GM18502 (cell line): ENCODE data around the gene GJB1.
A peak's percentile ranks its signal among the peaks of the same experiment; 100 is the strongest.
"Not testable (repeated sequence)": the region's sequence is repeated elsewhere in the genome, so short reads cannot be mapped to it uniquely, and the experiment has no call there.

Experiments used
- ATAC-seq: cut with Tn5 transposase; IDR thresholded peaks from one replicate; pipeline ENCODE4 v1.9.1; 2021; ENCODE audit warnings: mild to moderate bottlenecking; ENCODE audit not compliant: unreplicated experiment, poor library complexity

GJB1 gene

GRCh38 chrX:71222929-71223328 lies at the start of gene GJB1:
Gene GJB1, plus strand, starts transcription at chrX:71223224. Its CDS starts 484 bp downstream, at chrX:71223708.
- ATAC-seq: no peak

- ATAC-seq: no peak
These were observed 49.6 kb upstream of the GJB1 start for GRCh38 chrX:71173440-71173839.

- no peak for ATAC-seq
These were observed 48.2 kb upstream of the GJB1 start for GRCh38 chrX:71174795-71175194.

GRCh38 chrX:71175531-71175930 lies 47.5 kb upstream of the GJB1 start:
- ATAC-seq: no peak

- ATAC-seq: no peak
These were observed 45.7 kb upstream of the GJB1 start for GRCh38 chrX:71177327-71177726.

- no peak for ATAC-seq
These were observed 44.1 kb upstream of the GJB1 start for GRCh38 chrX:71178908-71179307.

DNA sequence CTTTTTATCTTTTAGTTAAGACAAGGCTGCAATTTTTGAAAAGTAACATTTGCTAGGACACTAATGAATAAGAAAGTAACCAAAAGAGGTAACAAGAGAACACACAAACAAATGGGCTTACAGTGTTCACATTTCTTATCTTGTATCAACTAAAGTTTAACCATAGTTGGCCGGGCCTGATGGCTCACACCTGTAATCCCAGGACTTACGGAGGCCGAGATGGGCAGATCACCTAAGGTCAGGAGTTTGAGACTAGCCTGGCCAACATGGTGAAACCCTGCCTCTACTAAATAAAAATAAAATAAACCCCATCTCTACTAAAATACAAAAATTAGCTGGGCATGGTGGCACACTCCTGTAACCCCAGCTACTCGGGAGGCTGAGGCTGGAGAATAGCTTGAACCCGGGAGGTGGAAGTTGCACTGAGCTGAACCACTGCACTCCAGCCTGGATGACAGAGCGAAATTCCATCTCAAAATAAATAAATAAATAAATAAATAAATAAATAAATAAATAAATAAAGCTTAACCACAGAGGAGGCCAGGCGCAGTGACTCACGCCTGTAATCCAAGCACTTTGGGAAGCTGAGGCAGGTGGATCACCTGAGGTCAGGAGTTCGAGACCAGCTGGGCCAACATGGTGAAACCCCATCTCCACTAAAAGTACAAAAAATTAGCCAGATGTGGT lies 42.3 kb upstream of the GJB1 start:
- ATAC-seq: not testable (repeated sequence)

DNA sequence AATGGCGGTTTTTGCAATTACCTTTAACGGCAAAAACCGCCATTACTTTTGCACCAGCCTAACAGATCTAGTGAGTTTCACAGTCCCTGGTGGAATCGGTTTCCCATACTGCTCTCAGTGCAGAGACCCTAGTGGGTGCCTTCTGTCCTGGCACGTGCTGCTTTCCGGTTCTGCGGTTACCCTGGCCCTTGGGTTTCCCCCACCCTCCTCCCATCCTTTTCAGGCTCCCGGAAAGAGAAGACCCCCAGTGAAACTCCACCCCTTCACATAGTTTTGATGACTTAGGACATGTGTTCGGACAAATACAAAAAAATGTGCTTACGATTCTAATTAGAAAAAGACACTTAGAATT lies 41.5 kb upstream of the GJB1 start:
- peak; percentile 52 for ATAC-seq

DNA sequence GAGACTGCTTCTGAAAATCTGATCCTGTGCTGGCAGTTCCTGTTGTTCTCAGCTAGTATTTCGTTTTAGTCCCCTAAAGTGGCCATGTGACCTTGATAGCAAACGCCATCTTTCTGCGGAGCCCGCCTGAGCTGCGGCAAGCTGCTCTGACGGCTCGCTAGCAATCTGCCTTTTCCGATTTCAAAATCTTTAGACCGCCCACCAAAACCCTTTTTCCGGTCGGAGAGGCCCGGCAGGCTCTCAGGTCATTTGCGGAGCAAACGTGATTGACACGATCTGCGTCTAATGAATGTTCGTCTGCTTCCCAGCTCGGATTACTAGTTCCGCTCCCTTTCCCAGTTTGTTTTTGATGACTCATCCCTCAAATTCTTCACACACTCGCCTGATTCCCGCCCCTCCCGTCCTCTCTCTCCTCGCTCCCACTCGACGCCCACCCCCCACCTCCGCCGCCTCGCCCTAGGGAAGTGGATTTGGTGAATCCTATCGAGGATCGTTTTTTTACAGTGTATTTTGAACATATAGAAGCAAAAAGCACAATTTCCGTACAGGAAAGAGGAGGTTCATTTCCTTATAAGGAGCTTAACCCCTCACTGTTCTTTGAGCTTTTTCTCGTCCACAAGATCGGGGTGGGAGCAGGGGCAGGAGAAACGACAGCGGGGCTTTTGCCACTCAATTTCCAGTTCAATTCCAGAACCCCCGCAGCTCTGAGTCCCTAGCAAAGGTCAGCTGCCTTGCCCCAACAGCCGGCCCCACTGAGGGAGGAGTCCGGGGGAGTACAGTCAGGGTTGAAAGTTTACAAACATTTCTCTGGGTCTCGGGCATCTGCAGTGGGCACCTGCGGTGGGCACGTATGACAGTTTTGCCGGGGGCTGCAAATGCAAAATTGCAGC lies 40.9 kb upstream of the GJB1 start:
- ATAC-seq: peak; percentile 88

DNA sequence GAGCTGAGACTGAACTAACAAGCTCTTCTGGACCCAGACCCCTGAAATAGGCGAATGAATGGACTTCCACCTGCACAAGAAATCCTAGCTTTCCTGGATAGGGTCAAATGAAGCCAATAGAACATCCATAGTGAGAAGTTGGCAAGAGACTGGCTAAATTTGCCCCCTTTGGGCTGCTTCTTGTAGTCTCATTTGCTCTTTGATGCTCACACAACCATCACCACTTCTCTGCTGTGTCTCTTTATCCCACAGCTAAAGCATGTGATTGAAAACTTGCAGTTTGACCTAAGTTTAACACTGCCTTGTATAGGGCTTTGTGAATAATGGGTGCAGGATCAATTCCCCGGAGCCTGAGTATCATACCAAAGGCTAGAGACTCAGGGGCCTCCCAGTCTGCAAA lies 40.2 kb upstream of the GJB1 start:
- ATAC-seq: no peak

DNA sequence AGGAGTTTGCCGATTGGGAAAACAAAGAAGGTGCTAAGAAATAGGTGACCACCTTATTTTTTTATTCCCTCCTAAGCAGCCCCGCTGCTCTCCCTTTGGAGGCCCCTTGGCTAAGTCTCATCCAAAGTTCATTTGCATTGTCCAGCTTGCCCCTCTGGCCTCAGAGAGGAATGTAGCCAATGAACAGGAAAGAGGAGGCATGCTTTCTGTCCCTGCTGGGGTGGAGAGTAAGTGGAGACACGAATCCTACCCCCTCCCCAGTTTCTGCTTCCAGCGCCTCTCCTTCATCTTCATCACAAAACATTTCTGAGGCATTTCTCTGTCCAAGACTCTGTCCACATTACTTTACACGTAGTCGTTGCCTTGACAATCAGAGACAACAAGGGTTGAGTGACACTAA lies 39.7 kb upstream of the GJB1 start:
- ATAC-seq: no peak

DNA sequence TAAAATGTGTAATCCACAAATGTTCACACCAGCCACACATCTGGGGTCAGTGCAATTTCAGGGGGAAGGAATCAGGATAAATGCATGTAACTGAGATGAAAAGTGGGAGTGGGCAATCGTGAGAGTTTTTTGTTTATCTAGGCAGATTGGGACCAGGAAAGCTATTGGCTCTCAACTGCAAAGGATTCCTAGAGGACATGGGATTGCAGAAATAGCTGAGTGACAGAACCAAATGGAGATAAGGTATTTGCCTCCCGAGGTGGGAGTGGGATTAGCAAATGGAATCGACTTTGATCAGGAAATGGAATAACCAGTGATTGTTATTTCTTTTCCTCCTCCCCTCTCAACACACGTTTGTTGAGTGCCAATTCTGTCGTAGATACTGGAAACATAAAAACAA lies 38.9 kb upstream of the GJB1 start:
- ATAC-seq: no peak

DNA sequence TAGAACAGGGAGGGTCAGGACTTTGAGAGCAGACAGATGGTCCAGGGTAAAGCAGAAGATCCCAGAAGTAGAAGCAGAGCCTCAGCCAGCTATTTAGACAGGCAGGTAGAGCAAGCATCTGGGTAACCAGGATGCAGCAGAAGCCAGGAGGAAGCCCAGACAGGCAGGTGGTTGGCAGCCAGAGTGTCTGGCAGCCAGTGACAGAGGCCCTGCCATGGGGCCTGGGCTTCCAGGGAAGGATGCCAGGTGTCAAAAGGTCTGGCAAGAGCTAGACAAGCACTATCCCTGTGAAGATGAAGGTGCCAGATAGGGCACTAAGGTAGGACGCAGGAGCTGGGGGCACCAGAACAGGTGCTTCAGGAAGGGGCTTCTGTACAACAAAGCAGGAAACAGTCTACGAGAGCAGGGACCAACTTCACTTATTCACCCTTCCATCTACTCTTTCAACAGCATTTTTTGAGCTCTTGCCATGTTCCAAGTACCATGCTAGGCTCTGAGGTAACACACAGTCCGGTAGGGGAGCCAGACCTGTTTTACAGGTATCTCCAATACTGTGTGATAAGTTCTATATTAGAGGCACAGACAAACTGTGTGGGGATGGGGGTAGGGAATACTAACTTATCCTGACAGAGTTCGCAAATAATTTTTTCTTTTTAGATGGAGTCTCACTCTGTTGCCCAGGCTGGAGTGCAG lies 38.1 kb upstream of the GJB1 start:
- ATAC-seq: no peak

- no peak for ATAC-seq
These were observed 31.8 kb upstream of the GJB1 start for GRCh38 chrX:71191248-71191647.

DNA sequence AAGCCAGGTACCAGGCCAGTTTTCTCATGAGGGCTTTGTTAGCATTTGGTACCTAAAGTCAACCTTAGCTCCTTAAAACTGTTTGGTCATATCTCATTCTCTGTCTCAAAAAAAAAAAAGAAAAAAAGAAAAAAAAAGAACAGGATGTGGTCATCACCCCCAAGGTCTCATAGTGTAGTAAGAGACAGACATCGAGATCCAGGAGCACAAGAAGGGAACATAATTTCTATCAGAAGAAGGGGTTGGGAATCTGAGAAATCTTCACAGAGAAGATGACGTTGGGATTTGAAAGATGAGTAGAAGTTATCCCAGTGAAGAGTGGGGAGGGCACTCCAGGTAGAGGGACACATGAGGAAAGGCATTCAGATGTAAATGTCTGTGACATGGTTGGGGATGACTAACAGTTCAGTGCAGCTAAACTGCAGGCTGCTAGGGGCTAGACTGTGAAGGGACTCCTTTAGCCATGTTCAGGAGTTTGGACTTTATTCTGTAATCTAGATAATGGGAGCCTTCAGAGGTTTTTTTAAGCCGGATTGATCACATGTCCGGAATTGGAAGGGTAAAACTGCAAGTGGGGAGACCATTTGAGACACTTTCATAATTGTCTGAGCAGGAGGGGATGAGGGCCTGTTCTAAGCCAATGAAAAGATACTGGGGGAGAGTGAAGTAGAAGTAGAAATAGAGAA lies 26.9 kb upstream of the GJB1 start:
- peak; percentile 46 for ATAC-seq

GRCh38 chrX:71198066-71198465 lies 25.0 kb upstream of the GJB1 start:
- peak; percentile 74 for ATAC-seq

DNA sequence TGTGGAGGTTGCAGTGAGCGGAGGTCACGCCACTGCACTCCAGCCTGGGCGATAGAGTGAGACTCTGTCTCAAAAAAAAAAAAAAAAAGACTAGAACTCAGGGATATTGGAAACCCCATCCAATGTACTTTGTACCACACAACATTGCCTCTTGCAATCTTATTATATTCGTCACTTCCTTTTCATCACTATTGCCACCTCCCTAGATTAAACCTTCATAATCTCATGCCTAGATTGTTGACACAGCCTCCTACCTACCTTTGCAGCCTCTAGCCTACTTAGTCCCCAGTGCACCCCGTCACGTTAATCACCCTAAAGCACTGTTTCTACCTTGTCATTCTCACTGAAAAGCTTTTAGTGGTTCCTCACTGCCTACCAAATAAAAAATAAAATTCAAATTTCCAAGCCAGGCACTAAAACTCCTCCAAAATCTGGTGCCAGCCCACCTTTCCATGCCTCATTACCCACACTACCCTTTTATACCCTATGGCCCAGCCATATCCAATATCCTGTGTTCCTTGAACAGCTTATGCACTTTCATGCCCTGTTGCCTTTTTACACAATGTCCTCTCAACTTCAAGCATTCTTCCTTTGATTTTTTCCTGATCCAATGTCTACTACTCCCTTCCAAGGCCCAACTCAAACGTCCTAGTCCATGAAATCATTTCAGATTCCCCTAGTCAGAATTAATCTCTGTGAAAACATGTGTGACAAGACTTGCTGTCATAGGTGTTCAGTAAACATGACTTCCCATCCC lies 23.6 kb upstream of the GJB1 start:
- ATAC-seq: no peak

GRCh38 chrX:71210816-71211215 lies 12.2 kb upstream of the GJB1 start:
- no peak for ATAC-seq

DNA sequence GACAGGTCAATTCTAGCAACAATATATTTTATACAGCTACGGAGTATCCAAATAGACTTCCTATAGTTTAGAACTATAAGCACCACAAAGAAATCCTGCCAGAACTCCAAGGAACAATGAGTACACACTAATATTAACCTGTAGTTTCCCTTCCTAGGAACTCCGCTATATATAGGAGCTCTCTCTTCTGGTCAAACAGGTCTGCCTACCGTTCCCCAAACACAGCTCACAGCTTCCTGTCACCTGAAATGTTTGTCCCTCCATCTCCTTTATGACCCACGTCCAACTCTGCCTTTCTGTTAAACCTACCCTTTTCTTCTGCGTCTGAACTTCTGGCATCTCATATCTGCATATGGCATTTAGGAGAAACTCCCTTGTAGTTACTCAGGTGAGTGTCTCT lies 10.5 kb upstream of the GJB1 start:
- ATAC-seq: no peak

DNA sequence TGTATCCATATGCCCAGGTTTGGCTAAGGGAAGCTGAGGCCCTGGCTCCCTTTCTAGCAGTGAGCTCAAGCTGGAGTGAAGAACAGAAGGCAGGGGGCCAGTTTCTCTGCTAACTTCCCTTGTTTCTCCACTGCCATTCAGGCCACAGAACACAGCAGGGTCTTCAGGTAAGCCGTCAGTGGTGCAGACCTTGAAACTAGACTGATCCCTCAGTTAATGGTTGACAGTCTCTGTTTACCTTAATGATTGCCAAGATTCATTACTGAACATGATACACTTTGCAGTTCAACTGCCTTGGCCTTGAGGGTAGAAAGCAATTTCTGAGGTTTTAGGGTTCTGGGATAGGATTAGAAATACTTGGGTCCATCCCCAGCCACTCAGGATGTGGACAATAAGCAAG lies 8.9 kb upstream of the GJB1 start:
- no peak for ATAC-seq
